ENCODE data around the gene VIT.

VIT gene

DNA sequence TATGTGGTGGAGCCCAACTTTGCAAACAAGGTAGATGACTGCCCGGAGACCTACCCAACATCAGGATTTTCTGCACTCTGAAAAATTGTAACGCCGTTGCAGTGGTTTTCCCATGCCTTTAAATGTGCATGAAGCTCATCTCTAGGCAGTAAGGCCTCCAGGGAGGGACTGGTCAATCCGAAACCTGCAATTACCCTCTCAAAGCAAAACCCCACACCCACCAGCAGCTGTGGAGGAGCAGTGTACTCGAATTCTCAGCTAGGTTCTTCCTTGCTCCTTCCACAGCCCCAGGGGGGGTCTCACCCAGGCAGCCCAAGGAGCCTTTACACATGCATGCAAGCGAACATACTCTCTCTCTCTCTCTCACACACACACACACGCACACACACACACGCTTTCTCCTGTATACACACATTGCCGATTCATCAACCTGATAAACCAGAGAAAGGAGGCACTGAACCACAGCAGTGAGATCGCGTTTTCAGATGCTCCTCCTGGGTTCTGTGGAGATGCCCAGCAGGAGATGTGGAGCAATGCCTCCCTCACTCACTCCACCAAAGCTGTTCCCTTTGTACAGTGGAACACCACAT lies 109.2 kb downstream of the VIT start:
- DNase-seq = no peak
- Histone ChIP-seq H3K4me3 (ENCODE audit: low read length) (no peak overlapping the region), H3K79me2 (ENCODE audit: low read length) (no peaks in the 10 kb centered on the region), H3K27ac (ENCODE audit: low read length) (no peak overlapping the region), H3K9me3 (replicated peaks; ENCODE audit: insufficient read depth, low read length) (no peaks in the 10 kb centered on the region), H3K9me2 (replicated peaks; ENCODE audit: insufficient read depth, low read length) (no peaks in the 10 kb centered on the region), H3K4me2 (ENCODE audit: low read depth, low read length) (no peak overlapping the region), H3K4me1 (ENCODE audit: low read length) (no peaks in the 10 kb centered on the region), H3K36me3 (replicated peaks; ENCODE audit: insufficient read depth, low read length) (no peaks in the 10 kb centered on the region), H2AFZ (ENCODE audit: low read length) (no peak overlapping the region), H3K27me3 (replicated peaks; ENCODE audit: insufficient read depth, low read length) (no peaks in the 10 kb centered on the region), H4K20me1 (ENCODE audit: insufficient read depth, low read length) (no peaks in the 10 kb centered on the region), H3F3A (ENCODE audit: insufficient read depth, low read length) (no peaks in the 10 kb centered on the region), H3K9ac (ENCODE audit: low read length) (no peak overlapping the region)
- TF ChIP-seq EZH2phosphoT487 (IDR thresholded peaks at IDR 0.05; ENCODE audit: low read length) = no peak

DNA sequence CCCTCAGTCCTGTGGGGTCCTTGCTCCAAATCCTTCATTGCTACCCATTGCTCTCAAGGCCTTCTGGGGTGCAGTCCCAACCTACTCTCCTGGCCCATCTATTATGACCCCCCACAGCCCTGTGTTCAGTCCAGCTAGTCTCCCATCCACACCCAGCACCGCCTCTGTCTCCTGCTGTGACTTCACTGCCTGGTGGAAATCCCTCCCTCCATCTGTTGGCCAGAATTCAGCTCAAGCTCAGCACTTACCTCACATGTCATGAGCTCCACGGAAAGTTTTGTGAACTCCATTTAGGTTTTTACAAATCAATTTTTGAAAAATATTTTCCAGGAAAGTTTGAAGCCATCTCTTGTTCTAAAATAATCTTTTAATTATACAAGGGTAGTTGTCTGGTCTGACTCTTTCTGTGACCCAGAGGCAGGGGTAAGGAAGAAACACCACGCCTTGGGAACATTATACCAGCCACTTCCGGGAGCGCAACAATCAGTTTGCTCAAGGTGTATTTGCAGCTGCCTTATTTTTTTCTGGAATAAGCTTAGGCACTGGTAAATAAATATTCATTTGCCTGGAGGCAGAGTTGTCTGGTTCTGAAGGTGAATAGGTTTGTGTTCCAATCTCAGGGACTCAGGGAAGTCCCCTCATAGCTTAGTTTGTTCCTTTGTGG lies 110.8 kb downstream of the VIT start:
- H3K9me2 ChIP-seq (replicated peaks; ENCODE audit: insufficient read depth, low read length) = no peaks in the 10 kb centered on the region
- no peaks in the 10 kb centered on the region for H3K36me3 ChIP-seq (replicated peaks; ENCODE audit: insufficient read depth, low read length)
- no peaks in the 10 kb centered on the region for H3K4me1 ChIP-seq (ENCODE audit: low read length)
- no peak for DNase-seq
- no peaks in the 10 kb centered on the region for H3K79me2 ChIP-seq (ENCODE audit: low read length)
- no peaks in the 10 kb centered on the region for H3K27me3 ChIP-seq (replicated peaks; ENCODE audit: insufficient read depth, low read length)
- H3K9me3 ChIP-seq (replicated peaks; ENCODE audit: insufficient read depth, low read length) = no peaks in the 10 kb centered on the region
- no peaks in the 10 kb centered on the region for H3F3A ChIP-seq (ENCODE audit: insufficient read depth, low read length)
- no peak overlapping the region for H3K9ac ChIP-seq (ENCODE audit: low read length)
- TF ChIP-seq, protein P1, sequence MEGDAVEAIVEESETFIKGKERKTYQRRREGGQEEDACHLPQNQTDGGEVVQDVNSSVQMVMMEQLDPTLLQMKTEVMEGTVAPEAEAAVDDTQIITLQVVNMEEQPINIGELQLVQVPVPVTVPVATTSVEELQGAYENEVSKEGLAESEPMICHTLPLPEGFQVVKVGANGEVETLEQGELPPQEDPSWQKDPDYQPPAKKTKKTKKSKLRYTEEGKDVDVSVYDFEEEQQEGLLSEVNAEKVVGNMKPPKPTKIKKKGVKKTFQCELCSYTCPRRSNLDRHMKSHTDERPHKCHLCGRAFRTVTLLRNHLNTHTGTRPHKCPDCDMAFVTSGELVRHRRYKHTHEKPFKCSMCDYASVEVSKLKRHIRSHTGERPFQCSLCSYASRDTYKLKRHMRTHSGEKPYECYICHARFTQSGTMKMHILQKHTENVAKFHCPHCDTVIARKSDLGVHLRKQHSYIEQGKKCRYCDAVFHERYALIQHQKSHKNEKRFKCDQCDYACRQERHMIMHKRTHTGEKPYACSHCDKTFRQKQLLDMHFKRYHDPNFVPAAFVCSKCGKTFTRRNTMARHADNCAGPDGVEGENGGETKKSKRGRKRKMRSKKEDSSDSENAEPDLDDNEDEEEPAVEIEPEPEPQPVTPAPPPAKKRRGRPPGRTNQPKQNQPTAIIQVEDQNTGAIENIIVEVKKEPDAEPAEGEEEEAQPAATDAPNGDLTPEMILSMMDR (IDR thresholded peaks at IDR 0.05; ENCODE audit: low read length) = no peak
- TF ChIP-seq EZH2 (optimal IDR thresholded peaks at IDR 0.05; ENCODE audit: low read depth, low read length) (no peak), EZH2phosphoT487 (IDR thresholded peaks at IDR 0.05; ENCODE audit: low read length) (no peak)
- H3K27ac ChIP-seq (ENCODE audit: low read length) = no peak overlapping the region
- H3K4me2 ChIP-seq (ENCODE audit: low read depth, low read length) = no peak overlapping the region
- no peak overlapping the region for H3K4me3 ChIP-seq (ENCODE audit: low read length)
- no peak overlapping the region for H2AFZ ChIP-seq (ENCODE audit: low read length)
- H4K20me1 ChIP-seq (ENCODE audit: insufficient read depth, low read length) = no peaks in the 10 kb centered on the region

DNA sequence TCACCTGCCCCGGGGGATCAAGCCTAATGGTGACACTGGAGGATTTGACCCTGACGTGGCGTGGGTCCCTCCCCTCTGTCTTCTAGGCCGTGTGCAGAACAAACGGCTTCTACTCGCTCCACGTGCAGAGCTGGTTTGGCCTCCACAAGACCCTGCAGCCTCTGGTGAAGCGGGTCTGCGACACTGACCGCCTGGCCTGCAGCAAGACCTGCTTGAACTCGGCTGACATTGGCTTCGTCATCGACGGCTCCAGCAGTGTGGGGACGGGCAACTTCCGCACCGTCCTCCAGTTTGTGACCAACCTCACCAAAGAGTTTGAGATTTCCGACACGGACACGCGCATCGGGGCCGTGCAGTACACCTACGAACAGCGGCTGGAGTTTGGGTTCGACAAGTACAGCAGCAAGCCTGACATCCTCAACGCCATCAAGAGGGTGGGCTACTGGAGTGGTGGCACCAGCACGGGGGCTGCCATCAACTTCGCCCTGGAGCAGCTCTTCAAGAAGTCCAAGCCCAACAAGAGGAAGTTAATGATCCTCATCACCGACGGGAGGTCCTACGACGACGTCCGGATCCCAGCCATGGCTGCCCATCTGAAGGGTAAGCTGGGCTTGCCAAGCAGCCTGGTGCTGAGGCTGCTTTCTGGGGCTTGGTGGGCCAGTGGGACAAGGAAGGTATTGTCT lies 112.0 kb downstream of the VIT start:
- Histone ChIP-seq H3K9me2 (replicated peaks; ENCODE audit: insufficient read depth, low read length) (no peaks in the 10 kb centered on the region), H4K20me1 (ENCODE audit: insufficient read depth, low read length) (no peaks in the 10 kb centered on the region), H3K9ac (ENCODE audit: low read length) (no peak overlapping the region), H2AFZ (ENCODE audit: low read length) (no peak overlapping the region), H3K27ac (ENCODE audit: low read length) (no peak overlapping the region), H3F3A (ENCODE audit: insufficient read depth, low read length) (no peaks in the 10 kb centered on the region), H3K4me1 (ENCODE audit: low read length) (no peaks in the 10 kb centered on the region), H3K36me3 (replicated peaks; ENCODE audit: insufficient read depth, low read length) (no peaks in the 10 kb centered on the region), H3K4me2 (ENCODE audit: low read depth, low read length) (no peak overlapping the region), H3K9me3 (replicated peaks; ENCODE audit: insufficient read depth, low read length) (no peaks in the 10 kb centered on the region), H3K79me2 (ENCODE audit: low read length) (no peaks in the 10 kb centered on the region), H3K27me3 (replicated peaks; ENCODE audit: insufficient read depth, low read length) (no peaks in the 10 kb centered on the region), H3K4me3 (ENCODE audit: low read length) (no peak overlapping the region)
- TF ChIP-seq EZH2phosphoT487 (IDR thresholded peaks at IDR 0.05; ENCODE audit: low read length) (no peak), EZH2 (optimal IDR thresholded peaks at IDR 0.05; ENCODE audit: low read depth, low read length) (no peak)
- TF ChIP-seq, protein P1 (IDR thresholded peaks at IDR 0.05; ENCODE audit: low read length) = no peak
- no peak for DNase-seq

DNA sequence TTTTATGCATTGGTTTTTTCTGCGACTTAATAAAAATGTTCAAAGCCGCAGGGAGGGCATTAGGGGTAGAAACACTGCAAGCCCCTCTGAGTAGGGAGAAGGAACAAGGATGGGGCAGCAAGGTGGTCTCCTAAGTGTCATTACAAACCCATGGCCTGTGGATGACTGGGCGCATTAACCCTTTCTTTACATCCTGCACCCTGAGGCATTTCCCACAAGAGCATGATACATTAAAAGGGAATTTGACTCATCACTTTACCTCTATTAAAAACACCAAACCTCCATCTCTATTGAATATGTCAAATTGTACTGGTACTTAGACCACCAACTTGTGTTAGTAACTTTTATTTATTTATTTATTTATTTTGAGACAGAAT lies 112.5 kb downstream of the VIT start:
- H3K79me2 ChIP-seq (ENCODE audit: low read length) = no peaks in the 10 kb centered on the region
- H3K27me3 ChIP-seq (replicated peaks; ENCODE audit: insufficient read depth, low read length) = no peaks in the 10 kb centered on the region
- no peaks in the 10 kb centered on the region for H3K9me3 ChIP-seq (replicated peaks; ENCODE audit: insufficient read depth, low read length)
- H3K9ac ChIP-seq (ENCODE audit: low read length) = no peak overlapping the region
- no peak overlapping the region for H3K27ac ChIP-seq (ENCODE audit: low read length)
- H2AFZ ChIP-seq (ENCODE audit: low read length) = no peak overlapping the region
- H4K20me1 ChIP-seq (ENCODE audit: insufficient read depth, low read length) = no peaks in the 10 kb centered on the region
- no peak for TF ChIP-seq EZH2phosphoT487 (IDR thresholded peaks at IDR 0.05; ENCODE audit: low read length)
- H3K4me1 ChIP-seq (ENCODE audit: low read length) = no peaks in the 10 kb centered on the region
- H3K9me2 ChIP-seq (replicated peaks; ENCODE audit: insufficient read depth, low read length) = no peaks in the 10 kb centered on the region
- no peaks in the 10 kb centered on the region for H3K36me3 ChIP-seq (replicated peaks; ENCODE audit: insufficient read depth, low read length)
- no peaks in the 10 kb centered on the region for H3F3A ChIP-seq (ENCODE audit: insufficient read depth, low read length)
- DNase-seq = no peak
- no peak overlapping the region for H3K4me2 ChIP-seq (ENCODE audit: low read depth, low read length)
- H3K4me3 ChIP-seq (ENCODE audit: low read length) = no peak overlapping the region
